Activated CD4-positive, alpha-beta T cell treated with anti-CD3 and anti-CD28 coated beads, Interleukin-2, Interleukin-4, amounts not matched to agents 100 ng/mL and 50 ng/mL, durations not matched to agents 16 hours and 8 hours (primary cell): Measurements from ENCODE around the gene FRMPD2.

Source experiments
- DNase-seq: peaks from one replicate; pipeline ENCODE4 v3.0.0-alpha.2; 2020; ENCODE audit warnings: low spot score

FRMPD2 gene, protein sequence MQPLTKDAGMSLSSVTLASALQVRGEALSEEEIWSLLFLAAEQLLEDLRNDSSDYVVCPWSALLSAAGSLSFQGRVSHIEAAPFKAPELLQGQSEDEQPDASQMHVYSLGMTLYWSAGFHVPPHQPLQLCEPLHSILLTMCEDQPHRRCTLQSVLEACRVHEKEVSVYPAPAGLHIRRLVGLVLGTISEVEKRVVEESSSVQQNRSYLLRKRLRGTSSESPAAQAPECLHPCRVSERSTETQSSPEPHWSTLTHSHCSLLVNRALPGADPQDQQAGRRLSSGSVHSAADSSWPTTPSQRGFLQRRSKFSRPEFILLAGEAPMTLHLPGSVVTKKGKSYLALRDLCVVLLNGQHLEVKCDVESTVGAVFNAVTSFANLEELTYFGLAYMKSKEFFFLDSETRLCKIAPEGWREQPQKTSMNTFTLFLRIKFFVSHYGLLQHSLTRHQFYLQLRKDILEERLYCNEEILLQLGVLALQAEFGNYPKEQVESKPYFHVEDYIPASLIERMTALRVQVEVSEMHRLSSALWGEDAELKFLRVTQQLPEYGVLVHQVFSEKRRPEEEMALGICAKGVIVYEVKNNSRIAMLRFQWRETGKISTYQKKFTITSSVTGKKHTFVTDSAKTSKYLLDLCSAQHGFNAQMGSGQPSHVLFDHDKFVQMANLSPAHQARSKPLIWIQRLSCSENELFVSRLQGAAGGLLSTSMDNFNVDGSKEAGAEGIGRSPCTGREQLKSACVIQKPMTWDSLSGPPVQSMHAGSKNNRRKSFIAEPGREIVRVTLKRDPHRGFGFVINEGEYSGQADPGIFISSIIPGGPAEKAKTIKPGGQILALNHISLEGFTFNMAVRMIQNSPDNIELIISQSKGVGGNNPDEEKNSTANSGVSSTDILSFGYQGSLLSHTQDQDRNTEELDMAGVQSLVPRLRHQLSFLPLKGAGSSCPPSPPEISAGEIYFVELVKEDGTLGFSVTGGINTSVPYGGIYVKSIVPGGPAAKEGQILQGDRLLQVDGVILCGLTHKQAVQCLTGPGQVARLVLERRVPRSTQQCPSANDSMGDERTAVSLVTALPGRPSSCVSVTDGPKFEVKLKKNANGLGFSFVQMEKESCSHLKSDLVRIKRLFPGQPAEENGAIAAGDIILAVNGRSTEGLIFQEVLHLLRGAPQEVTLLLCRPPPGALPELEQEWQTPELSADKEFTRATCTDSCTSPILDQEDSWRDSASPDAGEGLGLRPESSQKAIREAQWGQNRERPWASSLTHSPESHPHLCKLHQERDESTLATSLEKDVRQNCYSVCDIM (N-terminal part only)

GRCh38 chr10:48274636-48275035 is at the start of gene FRMPD2:
FRMPD2 (minus strand) TSS chr10:48274696; CDS start chr10:48274567, 129 bp downstream.
- no peak for DNase-seq

GRCh38 chr10:48322017-48322416 is 47.5 kb upstream of the FRMPD2 start:
- DNase-seq: no peak

- DNase-seq: no peak
Measured at GRCh38 chr10:48317321-48317990, 43.0 kb upstream of the FRMPD2 start.

DNA sequence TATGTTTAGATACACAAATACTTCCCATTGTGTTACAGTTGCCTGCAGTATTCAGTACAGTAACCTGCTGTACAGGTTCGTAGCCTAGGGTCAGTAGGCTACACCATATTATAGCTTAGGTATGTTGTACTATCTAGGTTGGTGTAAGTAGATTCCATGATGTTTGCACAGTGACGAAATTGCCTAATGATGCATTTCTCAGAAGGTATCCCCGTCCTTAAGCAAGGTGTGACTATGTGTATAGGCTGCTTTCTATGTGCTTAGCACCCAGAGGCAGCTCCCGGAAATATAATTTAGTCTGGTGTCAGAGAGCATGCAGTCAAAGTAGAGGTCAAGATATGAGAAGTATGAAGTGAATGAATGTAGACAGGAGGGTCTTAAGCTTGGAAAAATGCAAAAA is 41.7 kb upstream of the FRMPD2 start:
- no peak for DNase-seq

DNA sequence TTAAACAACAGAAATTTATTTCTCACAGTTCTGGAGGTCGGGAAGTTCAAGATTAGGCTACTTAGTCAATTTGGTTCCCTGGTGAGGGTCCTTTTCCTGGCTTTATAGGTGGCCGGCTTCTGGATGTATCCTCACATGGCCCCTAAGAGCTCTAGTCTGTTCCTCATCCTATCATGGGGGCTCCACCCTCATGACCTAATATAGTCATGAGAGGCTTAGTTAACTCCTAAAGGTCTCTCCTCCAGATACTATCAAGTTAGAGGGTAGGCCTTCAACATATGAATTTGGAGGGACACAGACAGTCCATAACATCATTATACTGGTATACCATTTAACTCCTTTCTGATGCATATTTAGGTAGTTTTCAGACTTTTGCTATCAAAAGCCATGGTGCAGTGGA is 39.6 kb upstream of the FRMPD2 start:
- no peak for DNase-seq

DNA sequence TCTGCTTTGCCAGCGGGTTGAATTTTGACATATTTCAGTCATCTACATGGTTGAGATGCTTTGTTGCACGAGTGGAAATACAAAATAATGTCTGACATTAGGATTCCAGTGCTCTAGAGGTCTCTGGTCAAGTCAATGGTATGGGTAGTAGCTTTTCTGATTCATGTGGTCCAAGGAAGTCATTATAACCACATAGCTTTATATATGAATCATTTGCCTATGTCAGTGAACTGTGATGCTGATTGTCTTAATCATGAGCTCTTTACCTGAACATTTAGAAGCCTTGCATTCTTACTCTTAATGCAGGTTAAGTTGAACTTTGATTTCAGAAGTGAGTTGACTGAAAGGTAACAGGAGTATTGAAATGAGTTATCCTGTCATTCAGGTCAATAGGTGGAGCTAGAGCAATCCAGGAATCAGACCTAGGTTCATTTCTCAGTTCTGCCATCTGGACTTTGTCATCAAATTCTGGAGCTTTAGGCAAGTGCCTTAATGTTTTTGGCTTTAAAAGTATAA is 35.3 kb upstream of the FRMPD2 start:
- peak; percentile 48 for DNase-seq

- no peak for DNase-seq
Measured at GRCh38 chr10:48307711-48308018, 33.2 kb upstream of the FRMPD2 start.

GRCh38 chr10:48306870-48307710 is 32.6 kb upstream of the FRMPD2 start:
- DNase-seq: peak; percentile 20

GRCh38 chr10:48306265-48306869 is 31.9 kb upstream of the FRMPD2 start, which contains the start of gene MAPK8:
MAPK8 (plus strand) TSS chr10:48306677; CDS start chr10:48401661, 94,984 bp downstream.
- DNase-seq: peak; percentile 92

GRCh38 chr10:48305905-48306264 is 31.4 kb upstream of the FRMPD2 start:
- no peak for DNase-seq

- no peak for DNase-seq
Measured at GRCh38 chr10:48302515-48303476, 28.3 kb upstream of the FRMPD2 start.

DNA sequence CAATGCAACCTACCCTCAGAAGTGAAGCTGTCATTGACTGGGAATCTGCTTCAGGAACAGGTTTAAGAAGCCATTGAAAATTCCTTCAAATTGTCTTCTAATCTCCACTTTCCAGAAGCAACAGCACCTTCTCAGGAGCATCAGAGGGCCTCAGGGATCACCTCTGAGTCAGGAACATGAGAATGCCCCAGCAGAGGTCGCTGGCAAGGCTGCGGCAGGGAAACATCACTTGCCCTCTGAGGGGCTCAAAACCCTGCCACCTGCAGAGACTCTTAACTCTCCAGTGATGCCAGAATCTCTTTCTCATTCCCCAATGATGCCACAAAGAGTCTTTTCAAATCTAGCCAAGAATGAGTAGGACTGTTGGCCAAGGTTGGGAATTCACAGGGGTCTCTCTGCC is 26.1 kb upstream of the FRMPD2 start:
- DNase-seq: no peak

GRCh38 chr10:48299692-48300091 is 25.2 kb upstream of the FRMPD2 start:
- no peak for DNase-seq

DNA sequence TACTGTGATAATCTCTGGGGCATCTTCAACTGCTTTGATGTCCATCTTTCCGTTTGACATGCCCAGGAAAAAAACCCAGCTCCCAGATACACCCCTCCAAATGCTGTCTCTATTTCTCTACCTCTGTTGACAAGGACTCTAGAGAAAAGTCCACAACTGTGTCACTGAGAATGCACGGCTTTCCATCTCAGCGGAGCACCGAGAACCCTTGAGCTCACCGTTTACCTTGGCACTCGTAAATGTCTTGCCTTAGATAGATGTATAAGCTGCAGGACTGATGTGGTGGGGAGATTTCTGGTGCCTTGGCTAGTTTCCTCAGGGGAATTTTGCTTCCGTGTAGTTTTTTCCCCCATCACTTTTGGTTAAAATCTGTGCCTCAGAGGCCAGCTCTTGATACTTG is 24.6 kb upstream of the FRMPD2 start:
- DNase-seq: no peak

- DNase-seq: no peak
Measured at GRCh38 chr10:48296576-48297098, 22.1 kb upstream of the FRMPD2 start.

DNA sequence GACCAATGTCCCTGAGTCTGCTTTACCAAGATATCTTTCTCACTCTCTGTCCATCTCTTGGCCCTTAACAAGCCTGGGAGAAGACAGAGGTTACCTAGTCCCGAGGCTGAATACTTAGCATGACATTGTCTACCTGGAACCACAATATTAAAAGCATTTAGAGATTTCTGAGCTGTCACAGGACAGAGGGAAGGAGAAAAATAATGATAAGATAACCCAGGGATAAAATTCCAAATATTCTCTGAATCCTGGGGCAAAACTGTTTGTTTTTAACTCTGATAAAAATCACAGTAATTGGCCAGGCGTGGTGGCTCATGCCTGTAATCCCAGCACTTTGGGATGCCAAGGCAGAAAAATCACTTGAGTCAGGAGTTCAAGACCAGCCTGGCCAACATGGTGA is 19.9 kb upstream of the FRMPD2 start:
- DNase-seq: no peak

DNA sequence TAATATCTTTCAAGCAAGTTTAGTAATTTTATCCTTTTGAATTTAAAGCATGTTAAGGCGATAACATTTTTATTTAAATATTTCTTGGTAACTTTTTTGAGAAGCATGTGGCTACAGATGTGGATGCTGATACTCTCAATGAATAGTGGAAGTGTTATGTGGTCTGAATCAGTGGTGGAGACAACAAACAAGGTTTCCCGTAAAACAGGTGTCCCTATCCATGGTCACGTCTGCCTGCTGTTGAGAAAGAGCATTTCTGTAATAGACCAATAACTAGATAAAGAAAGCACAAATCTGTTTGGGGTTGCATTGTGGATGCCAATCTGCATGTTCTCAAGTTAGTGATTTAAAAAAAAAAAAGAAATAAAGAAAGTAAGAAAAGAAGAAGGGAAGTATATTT is 18.1 kb upstream of the FRMPD2 start:
- DNase-seq: no peak

DNA sequence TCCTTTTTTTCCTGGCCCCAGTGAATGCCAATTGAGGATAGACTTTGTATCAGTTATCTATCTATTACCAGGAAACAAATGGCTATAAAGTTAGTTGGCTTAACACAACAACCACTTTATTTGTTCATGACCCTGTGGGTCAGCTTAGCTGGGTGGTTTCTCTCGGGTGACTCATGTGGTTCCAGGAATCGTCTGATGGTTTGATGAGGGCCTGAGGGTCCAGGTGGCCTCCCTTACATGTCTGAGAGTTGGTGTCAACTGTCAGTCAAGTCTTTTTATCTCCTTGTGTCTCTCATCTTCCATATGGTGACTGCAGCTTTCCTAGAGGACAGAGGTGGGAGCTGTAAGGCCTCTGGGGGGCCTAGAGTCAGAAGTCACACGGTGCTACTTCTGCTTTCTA is 16.7 kb upstream of the FRMPD2 start:
- DNase-seq: no peak

GRCh38 chr10:48290286-48290685 is 15.8 kb upstream of the FRMPD2 start:
- no peak for DNase-seq
